ENCODE measurements around the gene ZMIZ2. TPM values are rescaled to one million over a fixed set of nuclear protein-coding genes. Genes with fewer than 3 reads are reported as not detected.

ZMIZ2 gene
- total and polyA plus RNA-seq, 7 donors = 11.7 to 32.9 (median 25.0) TPM

- Histone ChIP-seq H3K4me1 (no peaks in the 10 kb centered on the region), H3K36me3 (ENCODE audit: insufficient read depth in 1 of 2, low read depth in 1 of 2) (no peaks in the 10 kb centered on the region), H3K27me3 (ENCODE audit: insufficient read depth in 3 of 3, low read length in 2 of 3) (no peaks in the 10 kb centered on the region), H3K9me3 (no peaks in the 10 kb centered on the region), H3K27ac (no peak overlapping the region), H3K4me3 (no peak overlapping the region)
- TF ChIP-seq CTCF (IDR thresholded peaks at IDR 0.05) = no peak
- WGBS, 3 donors = 61 to 77% (median 71%) methylated on average over 4 of the region's 4 CpGs
- intact Hi-C loops (cut with DNase I) = no loop called here
- ATAC-seq = no peak
- no peak for DNase-seq
Measured at GRCh38 chr7:44787041-44787440, 38.4 kb downstream of the ZMIZ2 start.

GRCh38 chr7:44787762-44788161 is 39.1 kb downstream of the ZMIZ2 start:
- no peak overlapping the region for H3K27ac ChIP-seq
- intact Hi-C loops (cut with DNase I) = no loop called here
- H3K4me3 ChIP-seq = no peak overlapping the region
- no peaks in the 10 kb centered on the region for H3K4me1 ChIP-seq
- DNase-seq (no peak), ATAC-seq (no peak)
- 70 to 76% (median 75%) methylated on average over 3 of the region's 3 CpGs for WGBS, 3 donors
- no peaks in the 10 kb centered on the region for H3K36me3 ChIP-seq (ENCODE audit: insufficient read depth in 1 of 2, low read depth in 1 of 2)
- no peaks in the 10 kb centered on the region for H3K9me3 ChIP-seq
- TF ChIP-seq CTCF (IDR thresholded peaks at IDR 0.05) = no peak
- no peaks in the 10 kb centered on the region for H3K27me3 ChIP-seq (ENCODE audit: insufficient read depth in 3 of 3, low read length in 2 of 3)

GRCh38 chr7:44789990-44790389 is 41.3 kb downstream of the ZMIZ2 start:
- no peak for TF ChIP-seq CTCF (IDR thresholded peaks at IDR 0.05)
- Histone ChIP-seq H3K4me1 (no peaks in the 10 kb centered on the region), H3K27ac (no peak overlapping the region), H3K27me3 (ENCODE audit: insufficient read depth in 3 of 3, low read length in 2 of 3) (no peaks in the 10 kb centered on the region), H3K4me3 (no peak overlapping the region), H3K36me3 (ENCODE audit: insufficient read depth in 1 of 2, low read depth in 1 of 2) (no peaks in the 10 kb centered on the region), H3K9me3 (no peaks in the 10 kb centered on the region)
- no peak for DNase-seq
- intact Hi-C loops (cut with DNase I) = loop anchor here (5.0 kb wide), 2 partner anchors 33 to 38 kb away; no protein-coding TSS in a partner anchor
- 81 to 88% (median 86%) methylated on average over 5 of the region's 5 CpGs for WGBS, 3 donors
- no peak for ATAC-seq

- Histone ChIP-seq H3K36me3 (ENCODE audit: insufficient read depth in 1 of 2, low read depth in 1 of 2) (no peaks in the 10 kb centered on the region), H3K4me3 (no peak overlapping the region), H3K4me1 (no peaks in the 10 kb centered on the region), H3K27ac (no peak overlapping the region), H3K27me3 (ENCODE audit: insufficient read depth in 3 of 3, low read length in 2 of 3) (no peaks in the 10 kb centered on the region), H3K9me3 (no peaks in the 10 kb centered on the region)
- intact Hi-C loops (cut with DNase I) = loop anchor here (5.0 kb wide), 2 partner anchors 34 to 39 kb away; no protein-coding TSS in a partner anchor
- DNase-seq (no peak), ATAC-seq (no peak)
- 77 to 83% (median 80%) methylated on average over 8 of the region's 8 CpGs for WGBS, 3 donors
- TF ChIP-seq CTCF (IDR thresholded peaks at IDR 0.05) = no peak
Measured at GRCh38 chr7:44791278-44792219, 42.9 kb downstream of the ZMIZ2 start.
